GM10248 (cell line): Measurements from ENCODE around the gene RBM18.

Experiments
- CTCF ChIA-PET: fragments of 300-600 bp; sonication (Branson Sonifier 250); formaldehyde crosslinking; extraction: SDS; loops from one replicate; lab custom pipeline; 2021; ENCODE audit warnings: antibody characterized with exemption; lab: Yijun Ruan, JAX
- POLR2A ChIA-PET: fragments of 350-650 bp; sonication (Branson Sonifier 250); formaldehyde crosslinking; extraction: SDS; loops from one replicate; lab custom pipeline; 2020; ENCODE audit warnings: antibody characterized with exemption; lab: Yijun Ruan, JAX
- DNase-seq: peaks from one replicate; pipeline ENCODE4 v3.0.0; 2012; ENCODE audit errors: extremely low spot score
- CTCF ChIP-seq: IDR thresholded peaks from 2 replicates; pipeline ENCODE4 v1.5.1; 2012; ENCODE audit warnings: mild to moderate bottlenecking, low read depth; ENCODE audit errors: extremely low read depth, missing control alignments, control extremely low read depth

The RBM18 gene

GRCh38 chr9:122217640-122218039 is 47.0 kb downstream of the RBM18 start:
- CTCF ChIA-PET = no interaction called here
- POLR2A ChIA-PET = no interaction called here
- no peak for DNase-seq
- no peak for TF ChIP-seq CTCF

- ChIA-PET CTCF (interaction anchor here (1.5 kb wide), 1 partner anchor 94 kb away, joined by 3 read pairs; no protein-coding TSS in a partner anchor), POLR2A (no interaction called here)
- TF ChIP-seq CTCF = no peak
- no peak for DNase-seq
Measured at GRCh38 chr9:122216798-122217418, 47.7 kb downstream of the RBM18 start.

GRCh38 chr9:122216138-122216797 is 48.4 kb downstream of the RBM18 start:
- DNase-seq = no peak
- CTCF ChIA-PET = interaction anchor here (1.5 kb wide), 1 partner anchor 94 kb away, joined by 3 read pairs; no protein-coding TSS in a partner anchor
- POLR2A ChIA-PET = no interaction called here
- no peak for TF ChIP-seq CTCF

GRCh38 chr9:122215663-122216062 is 49.0 kb downstream of the RBM18 start:
- no peak for TF ChIP-seq CTCF
- POLR2A ChIA-PET = no interaction called here
- CTCF ChIA-PET = interaction anchor here (1.5 kb wide), 1 partner anchor 93 kb away, joined by 3 read pairs; no protein-coding TSS in a partner anchor
- DNase-seq = no peak

- CTCF ChIA-PET = no interaction called here
- POLR2A ChIA-PET = interaction anchor here (0.6 kb wide), 2 partner anchors 32 to 70 kb away, joined by 3 to 8 read pairs; no protein-coding TSS in a partner anchor
- TF ChIP-seq CTCF = no peak
Measured at GRCh38 chr9:122214507-122214906, 50.1 kb downstream of the RBM18 start.

GRCh38 chr9:122213589-122214413 is 50.8 kb downstream of the RBM18 start:
- POLR2A ChIA-PET = interaction anchor here (0.6 kb wide), 2 partner anchors 33 to 71 kb away, joined by 3 to 8 read pairs; no protein-coding TSS in a partner anchor
- DNase-seq = peak; percentile 87
- CTCF ChIA-PET = no interaction called here
- TF ChIP-seq CTCF = no peak

More at GRCh38 chr9:122214507-122214906, 50.1 kb downstream of the RBM18 start:
- DNase-seq = no peak
